ENCODE results near the gene IFTAP.

DNA sequence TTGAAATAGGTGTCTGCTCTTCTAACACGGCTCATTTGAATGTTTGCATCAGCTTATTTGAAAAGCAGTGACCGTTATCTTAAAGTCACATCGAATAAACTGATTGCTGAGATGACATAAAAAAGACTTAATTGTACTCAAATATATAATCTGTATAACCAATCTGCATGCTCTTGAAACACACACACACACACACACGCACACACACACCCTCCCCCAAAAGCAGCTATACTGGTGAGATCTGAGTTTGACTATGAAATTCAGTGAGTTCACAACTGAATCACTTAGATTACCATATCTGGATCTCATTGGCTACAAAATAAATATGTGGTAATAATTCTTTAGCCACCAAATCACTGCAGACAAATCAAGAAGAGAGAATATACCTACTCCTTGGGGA, 3.8 kb upstream of the IFTAP start:
- TF ChIP-seq POLR2AphosphoS5 (IDR thresholded peaks at IDR 0.05; ENCODE audit: low read depth, low read length): no peak
- no peak for TF ChIP-seq POLR2A (IDR thresholded peaks at IDR 0.05; ENCODE audit: low read depth, low read length)
- no peak for TF ChIP-seq TAF1 (IDR thresholded peaks at IDR 0.05; ENCODE audit: low read depth, low read length)
- TF ChIP-seq POU2F2 (IDR thresholded peaks at IDR 0.05; ENCODE audit: low read depth, low read length): no peak
- TF ChIP-seq SPI1 (IDR thresholded peaks at IDR 0.05; ENCODE audit: low read depth, low read length): no peak

Data from GM12891 (cell line).